ENCODE measurements around the gene RSU1. TPM values are rescaled to one million over a fixed set of nuclear protein-coding genes. Genes with fewer than 3 reads are reported as not detected.

RSU1 gene
- total and polyA plus RNA-seq, 2 of the 13 experiments (the other 11 are each of a cell fraction or from before 2014, with no cell fraction given), result 32.3 to 35.1 TPM

- DNase-seq (ENCODE audit: low spot score), result no peak
- Histone ChIP-seq H3K4me3 (replicated peaks in 1 of 3; ENCODE audit: insufficient read depth in 1 of 3, low read depth in 2 of 3, low read length in 3 of 3) (no peak overlapping the region), H3K4me2 (ENCODE audit: low read depth, low read length) (no peak overlapping the region), H2AFZ (ENCODE audit: low read length) (no peak overlapping the region), H3K79me2 (ENCODE audit: insufficient read depth, low read length) (no peaks in the 10 kb centered on the region), H3K9me3 (ENCODE audit: low read length) (no peaks in the 10 kb centered on the region), H3K27ac (ENCODE audit: extremely low read length, insufficient read depth, low read length) (no peak overlapping the region), H3K36me3 (replicated peaks in 1 of 2; ENCODE audit: control insufficient read depth in 1 of 2, insufficient read depth in 2 of 2, low read length in 2 of 2) (no peaks in the 10 kb centered on the region), H4K20me1 (ENCODE audit: insufficient read depth, low read length) (no peaks in the 10 kb centered on the region; the same call in 1 of the 2 replicates), H3K27me3 (ENCODE audit: control insufficient read depth in 1 of 2, insufficient read depth in 2 of 2, low read length in 2 of 2) (no peaks in the 10 kb centered on the region), H3K9ac (ENCODE audit: insufficient read depth, low read depth, low read length) (no peak overlapping the region), H3K4me1 (ENCODE audit: insufficient read depth, low read length) (no peaks in the 10 kb centered on the region)
- in situ Hi-C loops (cut with HindIII; ENCODE audit: extremely low pct_ligation_motif_present, low pct_unique_long_range_greater_than_20kb), result no loop called here
- BruUV-seq (replicated peaks), result no TSS peak
- 87% methylated on average over 7 of the region's 7 CpGs for WGBS (ENCODE audit: low lambda C conversion rate)
- POLR2A ChIA-PET, result no interaction called here
- CTCF ChIA-PET (ENCODE audit: low intra/inter-chr PET ratio, low total read pairs), result no interaction called here
- TF ChIP-seq ZNF577 (CRISPR knock-in tag; IDR thresholded peaks at IDR 0.05; ENCODE audit: borderline replicate concordance, low read depth), result no peak
- no peak for TF ChIP-seq ZEB1 (IDR thresholded peaks at IDR 0.05; ENCODE audit: insufficient replicate concordance, low read depth)
- no peak for TF ChIP-seq SMAD9 (CRISPR knock-in tag; IDR thresholded peaks at IDR 0.05)
- no peak for TF ChIP-seq SRF (IDR thresholded peaks at IDR 0.05; ENCODE audit: low read depth, low read length)
- TF ChIP-seq ZNF83 (CRISPR knock-in tag; IDR thresholded peaks at IDR 0.05; ENCODE audit: borderline replicate concordance), result no peak
- no peak for TF ChIP-seq AHDC1 (CRISPR knock-in tag; IDR thresholded peaks at IDR 0.05; ENCODE audit: borderline replicate concordance)
- no peak for TF ChIP-seq ZNF350 (CRISPR knock-in tag; IDR thresholded peaks at IDR 0.05; ENCODE audit: borderline replicate concordance, low read depth)
- no peak for TF ChIP-seq ZSCAN5A (CRISPR knock-in tag; IDR thresholded peaks at IDR 0.05; ENCODE audit: borderline replicate concordance)
- TF ChIP-seq ZNF251 (CRISPR knock-in tag; IDR thresholded peaks at IDR 0.05), result no peak
- intact Hi-C loops (cut with micrococcal nuclease; ENCODE audit: unreplicated experiment), result no loop called here
- no peak for ATAC-seq
- no peak for FAIRE-seq
Measured at GRCh38 chr10:16611037-16611436, 206.2 kb downstream of the RSU1 start.

Measured in HepG2 (cell line).